Chondrocyte (in vitro differentiated cells): ENCODE measurements around the gene KRT13. TPM values are rescaled to one million over a fixed set of nuclear protein-coding genes. Genes with fewer than 3 reads are reported as not detected.

ENCODE experiments used
- DNase-seq: peaks from one replicate; pipeline ENCODE4 v3.0.0; 2021; ENCODE audit warnings: mixed read lengths, low spot score
- H3K27ac Mint-ChIP-seq: one replicate; pipeline ENCODE4 v1.8.0; 2021; ENCODE audit warnings: mild to moderate bottlenecking, moderate library complexity, mixed read lengths; ENCODE audit not compliant: unreplicated experiment
- H3K27me3 Mint-ChIP-seq: 2 replicates; pipeline ENCODE4 v1.8.0; 2021; ENCODE audit warnings: low read depth, mixed read lengths
- H3K36me3 Mint-ChIP-seq: 2 replicates; pipeline ENCODE4 v1.8.0; 2021; ENCODE audit warnings: low read depth, mixed read lengths
- H3K4me1 Mint-ChIP-seq: 2 replicates; pipeline ENCODE4 v1.8.0; 2021; ENCODE audit warnings: low read depth, mild to moderate bottlenecking, mixed read lengths
- H3K4me3 Mint-ChIP-seq: one replicate; pipeline ENCODE4 v1.8.0; 2021; ENCODE audit warnings: mild to moderate bottlenecking, moderate library complexity, mixed read lengths; ENCODE audit not compliant: unreplicated experiment
- H3K9me3 Mint-ChIP-seq: 2 replicates; pipeline ENCODE4 v1.8.0; 2021; ENCODE audit warnings: low read depth, mixed read lengths
- CTCF ChIP-seq: fragments of 200-600 bp; sonication (generic); IDR thresholded peaks from 2 replicates; pipeline ENCODE4 v1.5.0; 2021; ENCODE audit warnings: antibody characterized with exemption, mild to moderate bottlenecking, moderate library complexity
- total RNA-seq: library from RNA; stranded (reverse); gene quantifications from 3 replicates; pipeline ENCODE4 v1.2.1, GENCODE V29; 2021

Gene KRT13
- total RNA-seq, 1 donor from 2014 or later, result not detected

GRCh38 chr17:41549596-41550039 lies 44.2 kb upstream of the KRT13 start:
- no peak for TF ChIP-seq CTCF
- peak overlapping the region; percentile 74 for H3K27ac Mint-ChIP-seq
- peaks cover 9% of the 10 kb centered on the region for H3K36me3 Mint-ChIP-seq
- no peak overlapping the region for H3K4me3 Mint-ChIP-seq
- peaks cover 42% of the 10 kb centered on the region for H3K4me1 Mint-ChIP-seq
- no peaks in the 10 kb centered on the region for H3K27me3 Mint-ChIP-seq
- no peak for DNase-seq
- peaks cover 8% of the 10 kb centered on the region for H3K9me3 Mint-ChIP-seq

GRCh38 chr17:41548844-41549595 lies 43.6 kb upstream of the KRT13 start:
- no peak overlapping the region for H3K4me3 Mint-ChIP-seq
- H3K27me3 Mint-ChIP-seq, result no peaks in the 10 kb centered on the region
- H3K4me1 Mint-ChIP-seq, result peaks cover 42% of the 10 kb centered on the region
- peaks cover 8% of the 10 kb centered on the region for H3K9me3 Mint-ChIP-seq
- peak overlapping the region; percentile 74 for H3K27ac Mint-ChIP-seq
- DNase-seq, result no peak
- TF ChIP-seq CTCF, result peak; percentile 98
- peaks cover 9% of the 10 kb centered on the region for H3K36me3 Mint-ChIP-seq

GRCh38 chr17:41547921-41548843 lies 42.8 kb upstream of the KRT13 start:
- DNase-seq, result no peak
- Mint-ChIP-seq H3K4me1 (peaks cover 42% of the 10 kb centered on the region), H3K27ac (peak overlapping the region; percentile 79), H3K36me3 (peaks cover 9% of the 10 kb centered on the region), H3K9me3 (peaks cover 8% of the 10 kb centered on the region), H3K4me3 (no peak overlapping the region), H3K27me3 (no peaks in the 10 kb centered on the region)
- no peak for TF ChIP-seq CTCF

- no peak overlapping the region for H3K4me3 Mint-ChIP-seq
- H3K4me1 Mint-ChIP-seq, result peaks cover 42% of the 10 kb centered on the region
- no peak for DNase-seq
- H3K27me3 Mint-ChIP-seq, result no peaks in the 10 kb centered on the region
- peaks cover 8% of the 10 kb centered on the region for H3K9me3 Mint-ChIP-seq
- H3K27ac Mint-ChIP-seq, result peak overlapping the region; percentile 79
- H3K36me3 Mint-ChIP-seq, result peaks cover 9% of the 10 kb centered on the region
- no peak for TF ChIP-seq CTCF
Observed at GRCh38 chr17:41547378-41547841, 42.0 kb upstream of the KRT13 start.

- H3K4me1 Mint-ChIP-seq, result peaks cover 42% of the 10 kb centered on the region
- peaks cover 8% of the 10 kb centered on the region for H3K9me3 Mint-ChIP-seq
- H3K27ac Mint-ChIP-seq, result no peak overlapping the region
- no peak for DNase-seq
- H3K36me3 Mint-ChIP-seq, result peaks cover 9% of the 10 kb centered on the region
- no peaks in the 10 kb centered on the region for H3K27me3 Mint-ChIP-seq
- H3K4me3 Mint-ChIP-seq, result no peak overlapping the region
- no peak for TF ChIP-seq CTCF
Observed at GRCh38 chr17:41546819-41547218, 41.4 kb upstream of the KRT13 start.
